OCI-LY3 (cell line): ENCODE measurements around the gene CCDC50.
A peak's percentile ranks its signal among the peaks of the same experiment; 100 is the strongest.

Experiments
- EZH2phosphoT487 ChIP-seq: fragments of 200-600 bp; shearing (Covaris generic); IDR thresholded peaks from 2 replicates; pipeline ENCODE4 v1.6.1; 2018; ENCODE audit warnings: antibody characterized with exemption, mixed run types, low read depth
- TF ChIP-seq, protein P1 (sequence below): fragments of 200-600, 300-600 bp; sonication (generic); IDR thresholded peaks from 2 replicates; pipeline ENCODE4 v1.5.1; 2014; ENCODE audit warnings: antibody characterized with exemption, low read length, low read depth

DNA sequence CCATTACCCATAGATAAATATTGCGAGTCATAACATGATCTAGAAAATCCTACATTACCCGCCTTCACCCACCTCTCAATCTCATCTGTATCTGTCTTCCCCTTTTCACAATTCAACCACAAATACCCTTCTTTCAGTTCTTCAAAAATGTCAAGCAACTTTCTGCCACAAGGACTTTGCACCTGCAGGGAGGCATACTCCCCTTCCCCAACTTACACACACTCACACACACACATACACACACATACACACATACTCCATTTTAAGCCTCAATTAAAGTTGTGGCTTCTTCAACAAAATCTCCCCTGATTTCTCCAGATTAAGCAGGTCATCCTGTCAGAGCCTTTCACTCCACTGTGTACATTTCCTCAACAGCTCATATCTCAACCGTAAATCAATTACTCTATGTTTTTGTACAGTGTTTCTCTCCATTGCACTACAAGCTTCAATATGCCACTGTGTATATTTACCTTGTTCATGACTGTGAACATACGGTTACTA is 33.1 kb upstream of the CCDC50 start:
- TF ChIP-seq, protein P1, sequence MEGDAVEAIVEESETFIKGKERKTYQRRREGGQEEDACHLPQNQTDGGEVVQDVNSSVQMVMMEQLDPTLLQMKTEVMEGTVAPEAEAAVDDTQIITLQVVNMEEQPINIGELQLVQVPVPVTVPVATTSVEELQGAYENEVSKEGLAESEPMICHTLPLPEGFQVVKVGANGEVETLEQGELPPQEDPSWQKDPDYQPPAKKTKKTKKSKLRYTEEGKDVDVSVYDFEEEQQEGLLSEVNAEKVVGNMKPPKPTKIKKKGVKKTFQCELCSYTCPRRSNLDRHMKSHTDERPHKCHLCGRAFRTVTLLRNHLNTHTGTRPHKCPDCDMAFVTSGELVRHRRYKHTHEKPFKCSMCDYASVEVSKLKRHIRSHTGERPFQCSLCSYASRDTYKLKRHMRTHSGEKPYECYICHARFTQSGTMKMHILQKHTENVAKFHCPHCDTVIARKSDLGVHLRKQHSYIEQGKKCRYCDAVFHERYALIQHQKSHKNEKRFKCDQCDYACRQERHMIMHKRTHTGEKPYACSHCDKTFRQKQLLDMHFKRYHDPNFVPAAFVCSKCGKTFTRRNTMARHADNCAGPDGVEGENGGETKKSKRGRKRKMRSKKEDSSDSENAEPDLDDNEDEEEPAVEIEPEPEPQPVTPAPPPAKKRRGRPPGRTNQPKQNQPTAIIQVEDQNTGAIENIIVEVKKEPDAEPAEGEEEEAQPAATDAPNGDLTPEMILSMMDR = no peak
- peak; percentile 91 for TF ChIP-seq EZH2phosphoT487
